Right lobe of liver (tissue), 6 donors: ENCODE measurements around the gene PLK5. TPM values are rescaled to one million over a fixed set of nuclear protein-coding genes. Genes with fewer than 3 reads are reported as not detected.

Experiments
- ATAC-seq, 4 donors: fragments of 200-7000 bp; cut with Tn5 transposase; one replicate each; pipeline ENCODE4 v1.9.1; 2020; ENCODE audit warnings: mild to moderate bottlenecking in 4 of 4, moderate library complexity in 4 of 4
- DNase-seq, 3 donors: peaks; one replicate each; pipeline ENCODE4 v3.0.0-alpha.2; 2020
- H3K27ac ChIP-seq, 3 donors: fragments of 200-600 bp; one replicate each; pipeline ENCODE4 v1.8.0; 2022
- H3K27me3 ChIP-seq, 2 donors: fragments of 200-600 bp; one replicate each; pipeline ENCODE4 v1.8.0; 2022
- H3K36me3 ChIP-seq, 4 donors: fragments of 200-600 bp; sonication (generic) in 1 of 4; one replicate each; pipeline versions ENCODE4 v1.5.1 to v1.8.0; 2017 to 2022; ENCODE audit warnings: control low read depth in 1 of 4
- H3K4me1 ChIP-seq, 4 donors: fragments of 200-600 bp; sonication (generic) in 1 of 4; one replicate each; pipeline versions ENCODE4 v1.5.1 to v1.8.0; 2017 to 2022; ENCODE audit warnings: control low read depth in 1 of 4
- H3K4me3 ChIP-seq, 3 donors: fragments of 200-600 bp; one replicate each; pipeline ENCODE4 v1.8.0; 2022
- H3K9me3 ChIP-seq, 4 donors: fragments of 200-600 bp; sonication (generic) in 1 of 4; one replicate each; pipeline versions ENCODE4 v1.5.1 to v1.8.0; 2017 to 2022; ENCODE audit warnings: control low read depth in 1 of 4
- POLR2A ChIP-seq: fragments of 450-650 bp; IDR thresholded peaks from one replicate; pipeline ENCODE4 v1.6.1; 2017; ENCODE audit warnings: antibody characterized with exemption, mild to moderate bottlenecking
- WGBS: methylation state at CpG from one replicate; pipeline ENCODE4 v1.1.6; 2018; ENCODE audit warnings: low coverage, low lambda C conversion rate; ENCODE audit not compliant: insufficient coverage; ENCODE audit errors: missing lambda C conversion rate; 5-methylcytosine and 5-hydroxymethylcytosine counted together
- intact Hi-C, 2 donors: fragments of 100-400 bp; cut with DNase I; formaldehyde crosslinking; loops; one replicate each; pipeline versions ENCODE4 v1.11.2 to v1.14.1; 2022
- total RNA-seq, 6 experiments: library from RNA; depleted of rRNA in 2 of 6; stranded (reverse); fragments of >200 nt in 2 of 6; fragmentation: NEBNext Ultra II Directional in 3 of 6; extraction: Animal tissue kit (Norgen Biotek cat#: 25700) in 3 of 6; gene quantifications; one replicate each; pipeline versions ENCODE4 v1.1.0 to v1.2.4, GENCODE V29; 2016 to 2023
- TF ChIP-seq, protein P1 (sequence below), 4 donors: fragments of 200-600 bp in 3 of 4; fragments of 450-650 bp in 1 of 4; IDR thresholded peaks; one replicate each; pipeline versions ENCODE4 v1.5.1 to v1.8.0; 2016 to 2022; ENCODE audit warnings: antibody characterized with exemption in 4 of 4, mild to moderate bottlenecking in 2 of 4
- donor health status: DM: no; HTN: yes; CAD: no.
- donor health status: DM: no; HTN: no; CAD: no.
- donor health status: DM: no; HTN: no; CAD: no.
- donor health status: DM: no; HTN: yes; CAD: no.
- donor health status: DM: no; HTN: yes; CAD: no.

PLK5 gene
- total RNA-seq, 6 experiments from 2014 or later, result not detected

DNA sequence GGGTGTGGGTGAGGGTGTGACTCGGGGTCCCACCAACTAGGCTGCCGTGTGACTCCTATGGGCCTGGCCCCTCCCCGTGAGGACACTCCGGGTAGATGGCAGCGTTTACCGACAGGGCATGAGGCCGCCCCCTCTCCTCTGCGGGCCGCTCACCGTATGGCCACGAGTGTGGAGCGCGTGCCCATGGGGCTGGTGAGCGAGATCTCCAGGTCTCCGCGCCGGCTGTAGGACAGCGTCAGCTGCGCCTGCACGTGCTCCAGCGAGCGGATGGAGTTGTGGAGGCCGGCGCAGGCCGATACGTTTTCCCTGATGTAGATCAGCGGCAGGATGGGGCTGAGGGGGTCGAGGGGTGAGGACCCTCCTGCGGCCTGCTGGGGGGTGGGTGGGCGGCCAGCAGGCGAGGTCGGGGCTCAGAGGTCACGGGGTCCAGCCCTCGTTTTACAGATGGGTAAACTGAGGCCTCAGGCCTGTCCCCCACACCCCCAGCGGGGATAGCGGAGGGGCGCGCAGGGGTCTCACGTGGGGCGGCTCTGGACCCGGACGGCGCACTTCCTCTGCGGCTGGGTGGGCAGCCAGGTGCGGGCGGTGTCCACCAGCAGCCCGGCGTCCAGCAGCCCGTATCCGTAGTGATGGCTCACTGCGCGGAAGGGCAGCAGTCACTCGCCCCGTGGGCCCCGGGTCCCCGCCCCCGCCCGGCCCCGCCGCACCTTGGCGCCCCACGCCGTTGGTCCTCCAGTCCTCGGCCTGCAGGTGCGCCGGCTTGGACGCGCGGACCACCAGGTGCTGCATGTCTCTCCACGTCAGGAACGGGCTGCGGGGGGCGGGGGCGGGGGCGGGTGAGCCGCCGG is 40.5 kb upstream of the PLK5 start:
- Histone ChIP-seq H3K36me3 (no peaks in the 10 kb centered on the region), H3K27ac (no peak overlapping the region), H3K4me1 (peaks cover 0 to 1% (median 0%) of the 10 kb centered on the region in 4 donors), H3K27me3 (no peaks in the 10 kb centered on the region), H3K9me3 (no peaks in the 10 kb centered on the region), H3K4me3 (no peak overlapping the region)
- ATAC-seq, result no peak
- 85% methylated on average over 4 of the region's 77 CpGs for WGBS
- DNase-seq, result peak in 1 of 3 donors; percentile 19
- TF ChIP-seq POLR2A, result no peak
- TF ChIP-seq, protein P1, sequence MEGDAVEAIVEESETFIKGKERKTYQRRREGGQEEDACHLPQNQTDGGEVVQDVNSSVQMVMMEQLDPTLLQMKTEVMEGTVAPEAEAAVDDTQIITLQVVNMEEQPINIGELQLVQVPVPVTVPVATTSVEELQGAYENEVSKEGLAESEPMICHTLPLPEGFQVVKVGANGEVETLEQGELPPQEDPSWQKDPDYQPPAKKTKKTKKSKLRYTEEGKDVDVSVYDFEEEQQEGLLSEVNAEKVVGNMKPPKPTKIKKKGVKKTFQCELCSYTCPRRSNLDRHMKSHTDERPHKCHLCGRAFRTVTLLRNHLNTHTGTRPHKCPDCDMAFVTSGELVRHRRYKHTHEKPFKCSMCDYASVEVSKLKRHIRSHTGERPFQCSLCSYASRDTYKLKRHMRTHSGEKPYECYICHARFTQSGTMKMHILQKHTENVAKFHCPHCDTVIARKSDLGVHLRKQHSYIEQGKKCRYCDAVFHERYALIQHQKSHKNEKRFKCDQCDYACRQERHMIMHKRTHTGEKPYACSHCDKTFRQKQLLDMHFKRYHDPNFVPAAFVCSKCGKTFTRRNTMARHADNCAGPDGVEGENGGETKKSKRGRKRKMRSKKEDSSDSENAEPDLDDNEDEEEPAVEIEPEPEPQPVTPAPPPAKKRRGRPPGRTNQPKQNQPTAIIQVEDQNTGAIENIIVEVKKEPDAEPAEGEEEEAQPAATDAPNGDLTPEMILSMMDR (IDR thresholded peaks at IDR 0.05), result no peak
- intact Hi-C loops, result no loop called here

DNA sequence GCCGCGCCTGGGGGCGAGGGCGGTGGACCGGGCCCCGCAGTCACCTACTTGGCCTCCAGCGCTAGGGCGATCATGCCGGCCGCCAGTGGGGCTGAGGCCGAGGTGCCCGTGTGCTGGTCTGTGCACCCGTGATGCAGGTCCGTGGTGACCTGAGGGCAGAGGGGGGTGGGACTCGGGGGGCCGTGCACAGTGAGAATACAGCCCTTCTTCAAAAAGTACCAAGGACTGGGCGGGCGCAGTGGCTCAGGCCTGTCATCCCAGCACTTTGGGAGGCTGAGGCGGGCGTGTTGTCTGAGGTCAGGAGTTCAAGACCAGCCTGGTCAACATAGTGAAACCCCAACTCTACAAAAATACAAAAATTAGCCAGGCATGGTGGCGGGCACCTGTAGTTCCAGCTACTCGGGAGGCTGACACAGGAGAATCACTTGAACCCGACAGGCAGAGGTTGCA is 39.9 kb upstream of the PLK5 start:
- WGBS, result 93% methylated on average over 3 of the region's 23 CpGs
- TF ChIP-seq, protein P1 (IDR thresholded peaks at IDR 0.05), result no peak
- no peak for TF ChIP-seq POLR2A
- H3K36me3 ChIP-seq, result no peaks in the 10 kb centered on the region
- no peaks in the 10 kb centered on the region for H3K27me3 ChIP-seq
- no peak for ATAC-seq
- no peak overlapping the region for H3K27ac ChIP-seq
- DNase-seq, result no peak
- no peaks in the 10 kb centered on the region for H3K4me1 ChIP-seq
- intact Hi-C loops, result no loop called here
- H3K9me3 ChIP-seq, result no peaks in the 10 kb centered on the region
- no peak overlapping the region for H3K4me3 ChIP-seq

DNA sequence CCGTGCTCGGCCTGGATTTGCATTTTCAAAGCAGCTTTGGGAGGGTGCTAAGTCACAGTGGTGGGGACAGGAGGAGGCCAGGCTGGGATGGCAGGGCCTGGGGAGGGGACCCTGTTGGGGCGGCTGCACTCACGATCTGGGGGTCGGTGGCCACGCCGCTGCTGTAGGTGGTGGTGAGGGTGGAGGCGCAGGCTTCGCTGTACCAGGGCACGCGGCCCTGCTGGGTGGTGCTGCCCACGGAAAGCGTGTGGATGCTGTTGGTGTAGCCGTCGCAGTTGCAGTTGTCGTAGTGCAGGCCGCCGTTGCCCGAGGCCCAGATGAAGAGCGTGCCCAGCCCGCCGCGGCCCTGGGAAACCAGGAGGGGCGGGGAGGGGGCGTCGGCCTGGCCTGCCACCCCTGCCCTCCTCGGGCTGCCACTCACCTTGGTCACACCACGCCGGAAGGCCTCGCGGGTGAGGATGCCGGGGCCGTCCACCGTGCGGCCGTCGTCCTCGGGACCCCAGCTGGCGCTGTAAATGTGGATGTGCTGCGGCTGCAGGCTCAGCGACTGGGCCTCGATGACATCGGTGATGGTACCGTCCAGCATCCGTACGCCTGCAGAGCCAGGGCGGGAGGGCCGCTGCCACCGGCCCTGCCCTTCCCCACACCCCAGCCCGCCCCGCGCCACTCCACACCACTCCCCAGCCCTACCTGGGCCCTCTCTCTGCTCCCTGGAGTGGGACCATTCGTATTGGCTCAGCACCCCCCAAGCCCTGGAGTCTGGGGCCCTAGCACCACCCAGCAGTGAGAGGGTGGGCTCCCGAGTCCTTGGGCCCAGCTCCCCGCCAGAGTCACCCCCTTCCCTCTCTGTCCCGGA is 36.9 kb upstream of the PLK5 start:
- Histone ChIP-seq H3K27me3 (no peaks in the 10 kb centered on the region), H3K9me3 (no peaks in the 10 kb centered on the region), H3K36me3 (no peaks in the 10 kb centered on the region), H3K4me3 (no peak overlapping the region), H3K4me1 (peaks cover 0 to 8% (median 4%) of the 10 kb centered on the region in 4 donors), H3K27ac (no peak overlapping the region)
- intact Hi-C loops, result no loop called here
- ATAC-seq, result no peak
- WGBS, result 91% methylated on average over 11 of the region's 56 CpGs
- peak in 1 of 3 donors; percentile 19 for DNase-seq
- TF ChIP-seq, protein P1 (IDR thresholded peaks at IDR 0.05), result no peak
- TF ChIP-seq POLR2A, result no peak

- no peak overlapping the region for H3K27ac ChIP-seq
- no peaks in the 10 kb centered on the region for H3K36me3 ChIP-seq
- H3K27me3 ChIP-seq, result no peaks in the 10 kb centered on the region
- ATAC-seq, result no peak
- no peak overlapping the region for H3K4me3 ChIP-seq
- intact Hi-C loops, result no loop called here
- no peak for TF ChIP-seq POLR2A
- TF ChIP-seq, protein P1 (IDR thresholded peaks at IDR 0.05), result no peak
- H3K4me1 ChIP-seq, result peaks cover 0 to 15% (median 4%) of the 10 kb centered on the region in 4 donors
- peak in 2 of 3 donors; percentile 24 to 53 for DNase-seq
- 85% methylated on average over 4 of the region's 40 CpGs for WGBS
- H3K9me3 ChIP-seq, result no peaks in the 10 kb centered on the region
Observed at GRCh38 chr19:1487576-1488281, 36.1 kb upstream of the PLK5 start.
